Measurements from ENCODE around the gene GALNT1.

Gene GALNT1

DNA sequence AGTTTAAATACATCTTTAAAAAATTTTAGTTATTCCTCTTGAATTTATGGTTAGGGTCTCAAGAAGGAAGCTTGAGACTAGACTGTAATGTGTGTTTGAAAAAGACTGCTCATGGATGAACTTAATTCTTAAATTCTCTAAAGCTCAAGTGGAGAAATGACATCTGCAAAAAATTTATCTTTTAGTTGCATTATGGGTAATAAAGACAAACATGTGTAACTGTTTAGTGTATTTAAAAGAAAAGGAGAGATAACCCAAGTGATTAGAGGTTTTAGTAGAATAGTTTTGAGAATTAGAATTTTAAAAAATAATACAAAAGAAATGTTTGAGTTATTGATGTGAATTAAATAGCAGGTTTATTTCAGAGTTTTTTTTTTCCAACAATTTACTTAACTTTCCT is 36.7 kb downstream of the GALNT1 start:
- DNase-seq (ENCODE audit: low read depth): no peak
- H3K4me3 ChIP-seq (ENCODE audit: low read length): no peak overlapping the region
- TF ChIP-seq, protein P1, sequence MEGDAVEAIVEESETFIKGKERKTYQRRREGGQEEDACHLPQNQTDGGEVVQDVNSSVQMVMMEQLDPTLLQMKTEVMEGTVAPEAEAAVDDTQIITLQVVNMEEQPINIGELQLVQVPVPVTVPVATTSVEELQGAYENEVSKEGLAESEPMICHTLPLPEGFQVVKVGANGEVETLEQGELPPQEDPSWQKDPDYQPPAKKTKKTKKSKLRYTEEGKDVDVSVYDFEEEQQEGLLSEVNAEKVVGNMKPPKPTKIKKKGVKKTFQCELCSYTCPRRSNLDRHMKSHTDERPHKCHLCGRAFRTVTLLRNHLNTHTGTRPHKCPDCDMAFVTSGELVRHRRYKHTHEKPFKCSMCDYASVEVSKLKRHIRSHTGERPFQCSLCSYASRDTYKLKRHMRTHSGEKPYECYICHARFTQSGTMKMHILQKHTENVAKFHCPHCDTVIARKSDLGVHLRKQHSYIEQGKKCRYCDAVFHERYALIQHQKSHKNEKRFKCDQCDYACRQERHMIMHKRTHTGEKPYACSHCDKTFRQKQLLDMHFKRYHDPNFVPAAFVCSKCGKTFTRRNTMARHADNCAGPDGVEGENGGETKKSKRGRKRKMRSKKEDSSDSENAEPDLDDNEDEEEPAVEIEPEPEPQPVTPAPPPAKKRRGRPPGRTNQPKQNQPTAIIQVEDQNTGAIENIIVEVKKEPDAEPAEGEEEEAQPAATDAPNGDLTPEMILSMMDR (conservative IDR thresholded peaks at IDR 0.05; ENCODE audit: low read depth, low read length): no peak

DNA sequence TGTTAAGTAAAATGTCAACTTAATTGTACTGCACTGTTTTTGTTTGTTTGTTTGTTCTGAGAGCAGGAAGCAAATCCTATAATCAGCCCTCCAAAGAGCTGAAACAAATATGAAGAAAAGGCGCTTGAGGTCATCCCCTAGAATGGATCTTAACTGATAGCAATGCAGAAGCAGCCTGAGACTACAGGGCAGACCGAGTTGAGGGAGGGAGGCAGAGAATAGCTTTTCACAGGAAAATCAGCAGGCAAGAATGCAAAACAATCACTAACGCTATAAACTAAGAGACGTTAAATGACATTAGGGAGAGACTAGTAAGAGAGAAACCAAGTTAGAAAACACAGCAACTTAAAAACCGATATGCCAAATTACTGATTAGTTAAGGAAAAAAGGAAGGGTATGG is 37.2 kb downstream of the GALNT1 start:
- TF ChIP-seq, protein P1 (conservative IDR thresholded peaks at IDR 0.05; ENCODE audit: low read depth, low read length): no peak
- DNase-seq (ENCODE audit: low read depth): no peak
- H3K4me3 ChIP-seq (ENCODE audit: low read length): no peak overlapping the region

DNA sequence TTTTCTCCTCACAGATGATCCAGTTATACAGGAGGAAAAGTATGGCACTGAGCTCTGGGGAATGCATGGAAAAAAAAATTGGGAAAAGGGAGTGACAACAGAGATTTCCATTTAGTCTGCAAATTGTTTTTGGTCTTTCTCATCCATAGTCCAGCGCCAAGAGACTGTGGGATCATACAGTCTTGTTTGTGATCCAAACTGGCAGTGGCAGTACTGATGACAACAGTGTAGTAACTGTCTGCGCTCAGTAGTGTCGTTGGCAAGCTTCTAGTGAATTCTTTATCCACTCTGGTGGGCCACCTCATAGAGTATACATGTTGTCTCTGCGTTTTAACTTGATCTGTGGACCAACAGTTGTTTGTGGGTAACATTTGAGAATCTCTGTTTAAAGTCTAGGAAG is 37.9 kb downstream of the GALNT1 start:
- TF ChIP-seq, protein P1 (conservative IDR thresholded peaks at IDR 0.05; ENCODE audit: low read depth, low read length): no peak
- no peak for DNase-seq (ENCODE audit: low read depth)
- no peak overlapping the region for H3K4me3 ChIP-seq (ENCODE audit: low read length)

DNA sequence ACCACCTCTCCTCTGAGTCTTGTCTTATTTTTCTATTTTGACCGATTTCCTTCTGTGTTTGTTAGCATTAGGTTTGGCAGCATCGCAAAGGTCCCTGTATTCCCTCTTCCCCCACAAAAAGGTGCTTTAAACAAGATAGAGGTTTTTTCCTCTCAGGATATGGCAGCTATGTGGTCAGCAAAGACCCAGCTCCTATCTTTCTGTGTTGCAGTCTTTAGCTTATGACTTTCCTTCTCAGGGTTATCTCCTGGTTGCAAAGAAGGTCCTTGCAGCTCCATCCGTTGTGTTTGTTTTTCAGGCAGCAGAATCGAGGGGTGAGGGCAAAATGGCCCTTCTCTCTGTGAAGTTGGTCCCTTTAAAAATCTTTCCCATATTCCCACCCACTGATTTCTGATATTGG is 38.4 kb downstream of the GALNT1 start:
- H3K4me3 ChIP-seq (ENCODE audit: low read length): no peak overlapping the region
- no peak for DNase-seq (ENCODE audit: low read depth)
- TF ChIP-seq, protein P1 (conservative IDR thresholded peaks at IDR 0.05; ENCODE audit: low read depth, low read length): no peak

DNA sequence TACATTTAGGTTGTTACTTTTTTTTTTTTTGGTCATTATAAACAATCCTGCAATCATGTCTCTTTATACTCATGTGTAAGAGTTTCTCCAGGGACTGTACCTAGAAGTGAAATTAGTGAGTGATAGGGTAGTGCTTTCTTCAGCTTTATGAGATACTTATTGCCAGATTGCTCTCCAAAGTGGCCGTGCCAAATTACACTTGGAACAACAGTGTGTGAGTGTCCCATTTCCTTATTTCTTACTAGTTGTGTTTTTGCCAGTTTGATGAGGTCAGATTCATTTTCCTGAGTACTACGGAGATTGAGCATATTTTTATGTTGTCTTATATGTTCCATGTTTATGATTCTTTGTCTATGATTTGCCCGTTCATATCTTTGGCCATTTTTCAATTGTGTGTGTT is 39.2 kb downstream of the GALNT1 start:
- DNase-seq (ENCODE audit: low read depth): no peak
- TF ChIP-seq, protein P1 (conservative IDR thresholded peaks at IDR 0.05; ENCODE audit: low read depth, low read length): no peak
- no peak overlapping the region for H3K4me3 ChIP-seq (ENCODE audit: low read length)

DNA sequence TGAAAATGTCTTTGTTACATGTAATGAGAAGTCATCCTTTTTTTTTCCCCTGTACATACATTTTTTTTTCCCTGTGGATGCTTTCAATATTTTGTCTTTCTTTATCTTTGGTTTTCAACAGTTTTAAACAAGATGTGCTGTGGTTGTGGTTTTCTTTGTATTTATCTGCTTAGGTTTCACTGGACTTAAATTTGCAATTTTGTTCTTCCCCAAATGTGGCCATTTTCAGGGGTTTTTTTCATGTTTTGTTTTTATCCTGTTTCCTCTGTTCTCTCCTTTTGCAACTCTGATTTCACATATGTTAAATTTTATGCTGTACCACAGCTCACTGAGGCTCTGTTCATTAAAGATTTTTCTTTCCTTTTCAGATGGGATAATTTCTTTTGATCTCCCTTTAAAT is 41.7 kb downstream of the GALNT1 start:
- DNase-seq (ENCODE audit: low read depth): no peak
- TF ChIP-seq, protein P1 (conservative IDR thresholded peaks at IDR 0.05; ENCODE audit: low read depth, low read length): no peak

DNA sequence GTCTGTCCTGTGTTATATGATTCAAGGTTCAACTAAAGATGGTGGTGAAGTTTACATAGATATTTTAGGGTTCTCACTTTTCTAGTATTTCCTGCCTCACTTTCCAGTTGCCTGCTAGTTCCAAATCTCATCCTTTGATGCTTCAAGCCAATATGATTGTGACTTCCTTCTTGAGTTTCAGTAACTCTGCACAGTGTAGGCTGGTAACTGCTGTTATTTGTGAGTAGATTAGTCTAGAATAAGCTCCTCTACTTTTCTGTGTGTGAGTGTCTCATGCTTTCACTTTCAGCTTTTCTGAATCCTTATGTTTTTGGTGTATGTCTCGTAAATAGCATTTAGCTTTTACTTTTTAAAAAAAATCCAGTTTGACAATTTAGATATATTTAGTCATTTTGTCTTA is 42.6 kb downstream of the GALNT1 start:
- no peak for DNase-seq (ENCODE audit: low read depth)
- TF ChIP-seq, protein P1 (conservative IDR thresholded peaks at IDR 0.05; ENCODE audit: low read depth, low read length): no peak
- H3K4me3 ChIP-seq (ENCODE audit: low read length): no peak overlapping the region

More for the DNA sequence above, 41.7 kb downstream of the GALNT1 start:
- H3K4me3 ChIP-seq (ENCODE audit: low read length): no peak overlapping the region
